HCT116 (cell line): ENCODE results near the gene ASB6. TPM values are rescaled to one million over a fixed set of nuclear protein-coding genes. Genes with fewer than 3 reads are reported as not detected.

Experiments used
- ATAC-seq: fragments of 200-7000 bp; cut with Tn5 transposase; 2 replicates; pipeline ENCODE4 v1.9.1; 2020; ENCODE audit warnings: mild to moderate bottlenecking, moderate library complexity
- BruUV-seq: library from RNA; stranded (reverse); fragments of 400-500 nt; replicated peaks from 2 replicates; lab custom pipeline; 2021; lab: Mats Ljungman, UMichigan
- CTCF ChIA-PET: fragments of 300-600 bp; sonication (Branson Sonifier 250); formaldehyde crosslinking; loops from one replicate; lab custom pipeline; 2021; ENCODE audit warnings: antibody characterized with exemption; lab: Charles Lee
- POLR2A ChIA-PET: fragments of 300-600, 350-600 bp; sonication (Branson Sonifier 250); formaldehyde crosslinking; loops from one replicate; lab custom pipeline; 2021; ENCODE audit warnings: antibody characterized with exemption; lab: Charles Lee
- RAD21 ChIA-PET, 2 experiments: fragments of 300-600 bp; sonication (Branson Sonifier 250); formaldehyde crosslinking; loops; one replicate each; lab custom pipeline; 2023; ENCODE audit warnings: low total read pairs in 2 of 2; ENCODE audit not compliant: uncharacterized antibody in 2 of 2, unreplicated experiment in 2 of 2, low non-redundant PET in 1 of 2; lab: Charles Lee
- DNase-seq: peaks from one replicate; pipeline ENCODE4 v3.0.0-alpha.2; 2010; ENCODE audit warnings: low read depth, low spot score
- H2AFZ ChIP-seq: fragments of 200-600 bp; shearing (Covaris generic), sonication (generic); 2 replicates; pipeline ENCODE4 v1.6.1; 2017; ENCODE audit warnings: low read depth, mixed run types, mixed read lengths, antibody characterized with exemption, low read length; ENCODE audit not compliant: poor library complexity, severe bottlenecking
- H3K27ac ChIP-seq: 2 replicates; pipeline ENCODE4 v1.5.1; 2012; ENCODE audit warnings: low read depth, low read length
- H3K27me3 ChIP-seq: fragments of 200-600 bp; sonication (generic); 2 replicates; pipeline ENCODE4 v1.6.1; 2016; ENCODE audit warnings: mixed run types, low read length, mixed read lengths; ENCODE audit not compliant: insufficient read depth
- H3K36me3 ChIP-seq, 2 experiments: fragments of 200-500 bp in 1 of 2; fragments of 200-600 bp in 1 of 2; sonication (Bioruptor generic) in 1 of 2; sonication (generic) in 1 of 2; 2 replicates each; pipeline versions ENCODE4 v1.5.1 to v1.6.1; 2014 to 2016; ENCODE audit warnings: low read length in 2 of 2, inconsistent platforms in 1 of 2, mixed read lengths in 1 of 2, mixed run types in 1 of 2; ENCODE audit not compliant: insufficient read depth in 2 of 2, control insufficient read depth in 1 of 2
- H3K4me1 ChIP-seq, 2 experiments: fragments of 200-600 bp in 1 of 2; sonication (generic) in 1 of 2; 2 replicates each; pipeline versions ENCODE4 v1.5.1 to v1.6.1; 2012 to 2017; ENCODE audit warnings: low read length in 2 of 2, inconsistent platforms in 1 of 2, mild to moderate bottlenecking in 1 of 2, mixed read lengths in 1 of 2, mixed run types in 1 of 2, moderate library complexity in 1 of 2; ENCODE audit not compliant: insufficient read depth in 2 of 2, control insufficient read depth in 1 of 2
- H3K4me2 ChIP-seq: fragments of 200-600 bp; sonication (generic); 2 replicates; pipeline ENCODE4 v1.6.1; 2017; ENCODE audit warnings: mixed run types, low read length, mixed read lengths
- H3K4me3 ChIP-seq, 2 experiments: fragments of 200-600 bp in 1 of 2; sonication (generic) in 1 of 2; replicated peaks in 1 of 2; 2 replicates each; pipeline ENCODE4 v1.5.1; 2011 to 2016; ENCODE audit warnings: low read length in 2 of 2, control low read depth in 1 of 2, low read depth in 1 of 2, mild to moderate bottlenecking in 1 of 2, mixed read lengths in 1 of 2, mixed run types in 1 of 2
- H3K79me2 ChIP-seq: fragments of 200-600 bp; sonication (generic); 2 replicates; pipeline ENCODE4 v1.6.1; 2017; ENCODE audit warnings: mild to moderate bottlenecking, mixed run types, low read length, moderate library complexity, mixed read lengths; ENCODE audit not compliant: insufficient read depth
- H3K9ac ChIP-seq: fragments of 200-600 bp; sonication (generic); 2 replicates; pipeline ENCODE4 v1.6.1; 2016; ENCODE audit warnings: low read length, mixed read lengths
- H3K9me2 ChIP-seq: fragments of 200-600 bp; sonication (generic), shearing (Covaris generic); 2 replicates; pipeline ENCODE4 v1.6.1; 2017; ENCODE audit warnings: mixed run types, mild to moderate bottlenecking, moderate library complexity; ENCODE audit not compliant: insufficient read depth
- H3K9me3 ChIP-seq, 2 experiments: fragments of 200-500 bp in 1 of 2; fragments of 200-600 bp in 1 of 2; sonication (Bioruptor generic) in 1 of 2; sonication (generic) in 1 of 2; 2 replicates each; pipeline ENCODE4 v1.6.1; 2014 to 2017; ENCODE audit warnings: low read length in 2 of 2, mixed read lengths in 2 of 2, inconsistent platforms in 1 of 2, low read depth in 1 of 2, mild to moderate bottlenecking in 1 of 2, mixed run types in 1 of 2, moderate library complexity in 1 of 2; ENCODE audit not compliant: control insufficient read depth in 1 of 2, insufficient read depth in 1 of 2
- H4K20me1 ChIP-seq: fragments of 200-600 bp; sonication (generic), shearing (Covaris generic); 2 replicates; pipeline ENCODE4 v1.6.1; 2017; ENCODE audit warnings: mixed run types, mild to moderate bottlenecking, moderate library complexity; ENCODE audit not compliant: insufficient read depth
- CBX3 ChIP-seq: IDR thresholded peaks from 2 replicates; pipeline ENCODE4 v1.6.1; 2012; ENCODE audit warnings: low read depth
- CEBPB ChIP-seq: IDR thresholded peaks from 2 replicates; pipeline ENCODE4 v1.6.1; 2012; ENCODE audit warnings: low read depth
- ELF1 ChIP-seq: IDR thresholded peaks from 2 replicates; pipeline ENCODE4 v1.6.1; 2012; ENCODE audit warnings: low read depth, borderline replicate concordance
- EZH2 ChIP-seq: fragments of 200-600 bp; sonication (generic); IDR thresholded peaks from 2 replicates; pipeline ENCODE4 v1.6.1; 2017; ENCODE audit warnings: antibody characterized with exemption, mixed run types
- FOSL1 ChIP-seq: IDR thresholded peaks from 2 replicates; pipeline ENCODE4 v1.6.1; 2012; ENCODE audit warnings: low read depth
- JUND ChIP-seq: IDR thresholded peaks from 2 replicates; pipeline ENCODE4 v1.6.1; 2012
- POLR2A ChIP-seq: IDR thresholded peaks from 2 replicates; pipeline ENCODE4 v1.7.0; 2011; ENCODE audit warnings: borderline replicate concordance; ENCODE audit not compliant: insufficient read depth, insufficient read length; ENCODE audit errors: extremely low read depth
- POLR2AphosphoS5 ChIP-seq: IDR thresholded peaks from 2 replicates; pipeline ENCODE4 v1.6.1; 2011; ENCODE audit warnings: mild to moderate bottlenecking, low read depth, low read length, moderate library complexity
- SRF ChIP-seq: IDR thresholded peaks from 2 replicates; pipeline ENCODE4 v1.6.1; 2012; ENCODE audit warnings: low read depth
- TCF7L2 ChIP-seq: IDR thresholded peaks from 2 replicates; pipeline ENCODE4 v1.7.0; 2011; ENCODE audit warnings: borderline replicate concordance, inconsistent platforms; ENCODE audit not compliant: insufficient read depth, insufficient read length; ENCODE audit errors: extremely low read depth
- YY1 ChIP-seq: IDR thresholded peaks from 2 replicates; pipeline ENCODE4 v1.6.1; 2011; ENCODE audit warnings: low read length, low read depth, moderate library complexity, mild to moderate bottlenecking; ENCODE audit not compliant: insufficient replicate concordance; ENCODE audit errors: extremely low read depth
- ZFX ChIP-seq: fragments of 450-650 bp; IDR thresholded peaks from 2 replicates; pipeline ENCODE4 v1.6.1; 2017
- intact Hi-C: fragments of 100-400 bp; cut with micrococcal nuclease; formaldehyde crosslinking; loops from 2 replicates; pipeline ENCODE4 v1.10.0; 2022
- total RNA-seq: library from RNA; stranded (reverse); gene quantifications from one replicate; pipeline ENCODE4 v1.2.1, GENCODE V29; 2021; ENCODE audit not compliant: unreplicated experiment
- TF ChIP-seq, protein P1 (sequence below): IDR thresholded peaks from 2 replicates; pipeline ENCODE4 v1.6.1; 2011; ENCODE audit warnings: mild to moderate bottlenecking, low read length, moderate library complexity; ENCODE audit not compliant: insufficient replicate concordance; ENCODE audit errors: extremely low read depth
- TF ChIP-seq, protein P2 (sequence below), 3 experiments: fragments of 200-600 bp in 1 of 3; sonication (generic) in 1 of 3; IDR thresholded peaks in 2 of 3; conservative IDR thresholded peaks in 1 of 3; 2 replicates each; pipeline ENCODE4 v1.5.1; 2012 to 2017; ENCODE audit warnings: low read depth in 2 of 3, low read length in 2 of 3, antibody characterized with exemption in 1 of 3, borderline replicate concordance in 1 of 3, control low read depth in 1 of 3, mild to moderate bottlenecking in 1 of 3, mixed read lengths in 1 of 3, mixed run types in 1 of 3, moderate library complexity in 1 of 3; ENCODE audit not compliant: insufficient read depth in 1 of 3
- TF ChIP-seq, protein P3 (sequence below): IDR thresholded peaks from 2 replicates; pipeline ENCODE4 v1.6.1; 2012
- TF ChIP-seq, protein P4 (sequence below): IDR thresholded peaks from 2 replicates; pipeline ENCODE4 v1.6.1; 2012
- TF ChIP-seq, protein P5 (sequence below): IDR thresholded peaks from 2 replicates; pipeline ENCODE4 v1.6.1; 2012; ENCODE audit warnings: low read depth

ASB6 gene
- total RNA-seq, 1 experiment from 2014 or later, result 21.6 TPM

DNA sequence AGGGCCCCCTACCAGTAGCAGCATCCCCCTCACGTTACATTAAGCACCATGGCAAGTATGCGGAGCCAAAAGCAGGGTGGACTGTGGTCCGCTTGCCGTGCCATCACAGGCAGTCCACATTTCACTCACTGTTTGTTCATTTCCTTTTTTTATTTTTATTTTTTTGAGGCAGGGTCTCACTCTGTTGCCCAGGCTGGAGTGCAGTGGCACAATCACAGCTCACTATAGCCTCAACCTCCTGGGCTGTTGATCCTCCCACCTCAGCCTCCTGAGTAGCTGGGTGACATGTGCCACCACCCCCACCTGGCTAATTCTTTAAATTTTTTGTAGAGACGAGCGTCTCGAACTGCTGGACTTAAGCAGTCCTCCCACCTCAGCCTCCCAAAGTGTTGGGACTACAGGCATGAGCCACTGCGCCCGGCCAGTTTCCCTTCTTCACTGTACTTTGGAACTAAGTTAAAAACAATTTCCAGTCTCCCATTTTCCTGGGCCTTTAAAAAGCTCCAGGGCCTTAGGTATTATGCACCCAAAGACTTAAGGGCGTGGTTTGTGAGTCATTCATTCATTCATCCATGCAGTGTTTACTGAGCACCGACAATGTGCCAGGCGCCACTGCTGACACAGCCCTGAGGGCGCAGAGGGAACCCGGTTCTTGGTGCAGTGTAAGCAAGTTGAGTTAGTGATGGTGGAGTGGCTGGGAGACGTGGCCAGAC is 43.4 kb upstream of the ASB6 start (continued):
- no peak for TF ChIP-seq YY1
- no peak for TF ChIP-seq CEBPB

DNA sequence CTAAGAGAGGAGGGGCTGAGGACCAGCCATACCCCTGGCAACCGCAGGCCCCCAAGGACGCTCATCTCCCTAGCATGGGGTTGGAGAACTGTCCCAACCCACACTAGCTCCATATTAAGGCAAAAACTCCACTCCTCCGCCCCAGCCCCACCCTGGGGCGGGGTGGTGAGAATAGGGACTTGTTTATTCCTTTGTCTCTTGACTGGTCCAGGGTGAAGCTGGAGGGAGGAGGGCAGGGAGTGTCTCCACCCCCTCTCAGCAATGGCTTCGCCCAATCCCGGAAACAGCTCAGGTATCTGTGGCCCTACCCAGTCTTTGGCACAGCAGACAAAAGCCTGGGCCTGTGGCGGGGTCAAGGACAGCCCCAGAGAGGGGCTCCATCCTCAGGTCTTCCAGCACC is 40.4 kb upstream of the ASB6 start:
- TF ChIP-seq, protein P1, sequence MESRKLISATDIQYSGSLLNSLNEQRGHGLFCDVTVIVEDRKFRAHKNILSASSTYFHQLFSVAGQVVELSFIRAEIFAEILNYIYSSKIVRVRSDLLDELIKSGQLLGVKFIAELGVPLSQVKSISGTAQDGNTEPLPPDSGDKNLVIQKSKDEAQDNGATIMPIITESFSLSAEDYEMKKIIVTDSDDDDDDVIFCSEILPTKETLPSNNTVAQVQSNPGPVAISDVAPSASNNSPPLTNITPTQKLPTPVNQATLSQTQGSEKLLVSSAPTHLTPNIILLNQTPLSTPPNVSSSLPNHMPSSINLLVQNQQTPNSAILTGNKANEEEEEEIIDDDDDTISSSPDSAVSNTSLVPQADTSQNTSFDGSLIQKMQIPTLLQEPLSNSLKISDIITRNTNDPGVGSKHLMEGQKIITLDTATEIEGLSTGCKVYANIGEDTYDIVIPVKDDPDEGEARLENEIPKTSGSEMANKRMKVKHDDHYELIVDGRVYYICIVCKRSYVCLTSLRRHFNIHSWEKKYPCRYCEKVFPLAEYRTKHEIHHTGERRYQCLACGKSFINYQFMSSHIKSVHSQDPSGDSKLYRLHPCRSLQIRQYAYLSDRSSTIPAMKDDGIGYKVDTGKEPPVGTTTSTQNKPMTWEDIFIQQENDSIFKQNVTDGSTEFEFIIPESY, result no peak
- TF ChIP-seq, protein P2, sequence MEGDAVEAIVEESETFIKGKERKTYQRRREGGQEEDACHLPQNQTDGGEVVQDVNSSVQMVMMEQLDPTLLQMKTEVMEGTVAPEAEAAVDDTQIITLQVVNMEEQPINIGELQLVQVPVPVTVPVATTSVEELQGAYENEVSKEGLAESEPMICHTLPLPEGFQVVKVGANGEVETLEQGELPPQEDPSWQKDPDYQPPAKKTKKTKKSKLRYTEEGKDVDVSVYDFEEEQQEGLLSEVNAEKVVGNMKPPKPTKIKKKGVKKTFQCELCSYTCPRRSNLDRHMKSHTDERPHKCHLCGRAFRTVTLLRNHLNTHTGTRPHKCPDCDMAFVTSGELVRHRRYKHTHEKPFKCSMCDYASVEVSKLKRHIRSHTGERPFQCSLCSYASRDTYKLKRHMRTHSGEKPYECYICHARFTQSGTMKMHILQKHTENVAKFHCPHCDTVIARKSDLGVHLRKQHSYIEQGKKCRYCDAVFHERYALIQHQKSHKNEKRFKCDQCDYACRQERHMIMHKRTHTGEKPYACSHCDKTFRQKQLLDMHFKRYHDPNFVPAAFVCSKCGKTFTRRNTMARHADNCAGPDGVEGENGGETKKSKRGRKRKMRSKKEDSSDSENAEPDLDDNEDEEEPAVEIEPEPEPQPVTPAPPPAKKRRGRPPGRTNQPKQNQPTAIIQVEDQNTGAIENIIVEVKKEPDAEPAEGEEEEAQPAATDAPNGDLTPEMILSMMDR (IDR thresholded peaks at IDR 0.05 in 2 of 3, conservative IDR thresholded peaks at IDR 0.05 in 1 of 3; ENCODE audit: borderline replicate concordance in 1 of 3, insufficient read depth in 1 of 3, low read depth in 2 of 3, low read length in 2 of 3), result no peak
- TF ChIP-seq ELF1 (no peak), CBX3 (no peak), ZFX (no peak), SRF (no peak), EZH2 (no peak), TCF7L2 (no peak), FOSL1 (no peak), POLR2AphosphoS5 (no peak), POLR2A (no peak), YY1 (no peak), CEBPB (no peak), JUND (no peak)
- TF ChIP-seq, protein P3, sequence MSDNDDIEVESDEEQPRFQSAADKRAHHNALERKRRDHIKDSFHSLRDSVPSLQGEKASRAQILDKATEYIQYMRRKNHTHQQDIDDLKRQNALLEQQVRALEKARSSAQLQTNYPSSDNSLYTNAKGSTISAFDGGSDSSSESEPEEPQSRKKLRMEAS, result no peak
- TF ChIP-seq, protein P4, sequence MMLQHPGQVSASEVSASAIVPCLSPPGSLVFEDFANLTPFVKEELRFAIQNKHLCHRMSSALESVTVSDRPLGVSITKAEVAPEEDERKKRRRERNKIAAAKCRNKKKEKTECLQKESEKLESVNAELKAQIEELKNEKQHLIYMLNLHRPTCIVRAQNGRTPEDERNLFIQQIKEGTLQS, result no peak
- TF ChIP-seq, protein P5, sequence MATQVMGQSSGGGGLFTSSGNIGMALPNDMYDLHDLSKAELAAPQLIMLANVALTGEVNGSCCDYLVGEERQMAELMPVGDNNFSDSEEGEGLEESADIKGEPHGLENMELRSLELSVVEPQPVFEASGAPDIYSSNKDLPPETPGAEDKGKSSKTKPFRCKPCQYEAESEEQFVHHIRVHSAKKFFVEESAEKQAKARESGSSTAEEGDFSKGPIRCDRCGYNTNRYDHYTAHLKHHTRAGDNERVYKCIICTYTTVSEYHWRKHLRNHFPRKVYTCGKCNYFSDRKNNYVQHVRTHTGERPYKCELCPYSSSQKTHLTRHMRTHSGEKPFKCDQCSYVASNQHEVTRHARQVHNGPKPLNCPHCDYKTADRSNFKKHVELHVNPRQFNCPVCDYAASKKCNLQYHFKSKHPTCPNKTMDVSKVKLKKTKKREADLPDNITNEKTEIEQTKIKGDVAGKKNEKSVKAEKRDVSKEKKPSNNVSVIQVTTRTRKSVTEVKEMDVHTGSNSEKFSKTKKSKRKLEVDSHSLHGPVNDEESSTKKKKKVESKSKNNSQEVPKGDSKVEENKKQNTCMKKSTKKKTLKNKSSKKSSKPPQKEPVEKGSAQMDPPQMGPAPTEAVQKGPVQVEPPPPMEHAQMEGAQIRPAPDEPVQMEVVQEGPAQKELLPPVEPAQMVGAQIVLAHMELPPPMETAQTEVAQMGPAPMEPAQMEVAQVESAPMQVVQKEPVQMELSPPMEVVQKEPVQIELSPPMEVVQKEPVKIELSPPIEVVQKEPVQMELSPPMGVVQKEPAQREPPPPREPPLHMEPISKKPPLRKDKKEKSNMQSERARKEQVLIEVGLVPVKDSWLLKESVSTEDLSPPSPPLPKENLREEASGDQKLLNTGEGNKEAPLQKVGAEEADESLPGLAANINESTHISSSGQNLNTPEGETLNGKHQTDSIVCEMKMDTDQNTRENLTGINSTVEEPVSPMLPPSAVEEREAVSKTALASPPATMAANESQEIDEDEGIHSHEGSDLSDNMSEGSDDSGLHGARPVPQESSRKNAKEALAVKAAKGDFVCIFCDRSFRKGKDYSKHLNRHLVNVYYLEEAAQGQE, result no peak
- ATAC-seq (no peak), DNase-seq (no peak)
- ChIA-PET RAD21 (no interaction called here), POLR2A (no interaction called here), CTCF (no interaction called here)
- no peaks in the 10 kb centered on the region for H4K20me1 ChIP-seq
- no peak overlapping the region for H3K4me2 ChIP-seq
- peaks cover 18 to 49% of the 10 kb centered on the region in 2 experiments for H3K4me1 ChIP-seq
- BruUV-seq, result no TSS peak
- no peaks in the 10 kb centered on the region for H3K79me2 ChIP-seq
- H3K9me3 ChIP-seq, result no peaks in the 10 kb centered on the region
- no peak overlapping the region for H3K4me3 ChIP-seq
- no peak overlapping the region for H2AFZ ChIP-seq
- H3K9me2 ChIP-seq, result no peaks in the 10 kb centered on the region
- no peaks in the 10 kb centered on the region for H3K36me3 ChIP-seq
- no peak overlapping the region for H3K9ac ChIP-seq
- no peak overlapping the region for H3K27ac ChIP-seq
- intact Hi-C loops, result no loop called here
- no peaks in the 10 kb centered on the region for H3K27me3 ChIP-seq
